Measurements from ENCODE around the gene SEMA7A. TPM values are rescaled to one million over a fixed set of nuclear protein-coding genes. Genes with fewer than 3 reads are reported as not detected.
"Not testable (repeated sequence)": the region's sequence is repeated elsewhere in the genome, so short reads cannot be mapped to it uniquely, and the experiment has no call there.

SEMA7A gene
- total RNA-seq, 2 donors from 2014 or later = 1.8 to 2.0 TPM

GRCh38 chr15:74365598-74366445, 67.9 kb downstream of the SEMA7A start:
- Histone ChIP-seq H3K36me3 (no peaks in the 10 kb centered on the region), H3K9me3 (no peaks in the 10 kb centered on the region), H3K27me3 (peaks cover 25% of the 10 kb centered on the region), H3K9ac (ENCODE audit: low read depth in 2 of 2, low read length in 2 of 2) (peak overlapping the region; percentile 28 to 72), H3K4me3 (peak overlapping the region; percentile 43), H3K4me1 (no peaks in the 10 kb centered on the region), H3K27ac (no peak overlapping the region)
- DNase-seq = no peak
- TF ChIP-seq CTCF (IDR thresholded peaks at IDR 0.05) = no peak
- intact Hi-C loops (cut with DNase I) = no loop called here

GRCh38 chr15:74364936-74365597, 68.7 kb downstream of the SEMA7A start:
- H3K4me1 ChIP-seq = no peaks in the 10 kb centered on the region
- H3K4me3 ChIP-seq = no peak overlapping the region
- H3K27me3 ChIP-seq = peaks cover 25% of the 10 kb centered on the region
- intact Hi-C loops (cut with DNase I) = no loop called here
- peak overlapping the region in 1 of 2 donors; percentile 28 for H3K9ac ChIP-seq (ENCODE audit: low read depth in 2 of 2, low read length in 2 of 2)
- no peak for DNase-seq
- H3K27ac ChIP-seq = no peak overlapping the region
- H3K36me3 ChIP-seq = no peaks in the 10 kb centered on the region
- H3K9me3 ChIP-seq = no peaks in the 10 kb centered on the region
- TF ChIP-seq CTCF (IDR thresholded peaks at IDR 0.05) = no peak

GRCh38 chr15:74362482-74362881, 71.3 kb downstream of the SEMA7A start:
- H3K9ac ChIP-seq (ENCODE audit: low read depth in 2 of 2, low read length in 2 of 2) = no peak overlapping the region
- no peak for TF ChIP-seq CTCF (IDR thresholded peaks at IDR 0.05)
- intact Hi-C loops (cut with DNase I) = no loop called here
- no peaks in the 10 kb centered on the region for H3K9me3 ChIP-seq
- no peak overlapping the region for H3K27ac ChIP-seq
- H3K36me3 ChIP-seq = no peaks in the 10 kb centered on the region
- no peak overlapping the region for H3K4me3 ChIP-seq
- peaks cover 25% of the 10 kb centered on the region for H3K27me3 ChIP-seq
- no peak for DNase-seq
- H3K4me1 ChIP-seq = no peaks in the 10 kb centered on the region

- DNase-seq; H3K4me3 ChIP-seq; intact Hi-C loops (cut with DNase I); H3K27ac ChIP-seq; H3K4me1 ChIP-seq; H3K36me3 ChIP-seq; H3K9me3 ChIP-seq; H3K9ac ChIP-seq (ENCODE audit: low read depth in 2 of 2, low read length in 2 of 2): not testable (repeated sequence)
- peaks cover 12% of the 10 kb centered on the region for H3K27me3 ChIP-seq
Observed at GRCh38 chr15:74360855-74361254, 72.9 kb downstream of the SEMA7A start.

- H3K4me1 ChIP-seq; H3K4me3 ChIP-seq; intact Hi-C loops (cut with DNase I); H3K27ac ChIP-seq; H3K9me3 ChIP-seq; H3K27me3 ChIP-seq; H3K36me3 ChIP-seq; DNase-seq; H3K9ac ChIP-seq (ENCODE audit: low read depth in 2 of 2, low read length in 2 of 2): not testable (repeated sequence)
Observed at GRCh38 chr15:74359376-74359775, 74.4 kb downstream of the SEMA7A start.

Small RNA genes lying within 50 kb of the gene (microRNA-seq; reads per million reads assigned to microRNA genes)
- gene MIR6881 = not detected

Other genes starting within 250 kb of the SEMA7A start
- not detected for gene STRA6, start 231.2 kb downstream of the SEMA7A start, total RNA-seq
- under 1 TPM; 0.10 to 0.21 TPM for gene CCDC33, start 197.6 kb downstream of the SEMA7A start, total RNA-seq
- 1 to 10 TPM in 1 of 2 donors, not detected in 1; 1.3 TPM for gene CYP11A1, start 66.3 kb downstream of the SEMA7A start, total RNA-seq
- gene UBL7, start 27.2 kb upstream of the SEMA7A start, total RNA-seq = 10 to 100 TPM; 32.2 to 43.8 TPM
- 1 to 10 TPM; 8.8 to 9.5 TPM for gene ARID3B, start 107.3 kb upstream of the SEMA7A start, total RNA-seq
- gene CLK3, start 181.9 kb upstream of the SEMA7A start, total RNA-seq = 10 to 100 TPM; 83.5 to 88.9 TPM